COLO829 (cell line): ENCODE data around the gene ADGRV1.
"Not testable (repeated sequence)": the region's sequence is repeated elsewhere in the genome, so short reads cannot be mapped to it uniquely, and the experiment has no call there.

Experiments used
- DNase-seq: peaks from one replicate; pipeline ENCODE4 v3.0.0; 2012; ENCODE audit warnings: low spot score

Gene ADGRV1

DNA sequence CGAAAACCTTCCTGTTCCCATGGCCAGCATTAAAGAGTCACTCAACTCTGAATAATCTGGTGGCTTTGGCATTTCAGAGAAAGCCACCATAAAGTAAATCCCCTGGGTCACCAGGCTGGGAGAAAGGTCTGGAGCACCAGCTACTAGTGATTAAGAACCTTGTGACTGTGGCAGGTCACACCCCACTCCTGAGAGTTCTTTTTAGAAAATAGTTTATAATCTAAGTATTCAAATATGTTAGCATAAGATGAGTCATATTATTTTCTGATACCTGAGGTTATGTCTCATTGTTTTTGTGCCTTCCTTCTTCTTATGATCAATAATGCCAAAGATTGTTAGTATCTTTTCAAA is 472.8 kb downstream of the ADGRV1 start:
- DNase-seq: no peak

DNA sequence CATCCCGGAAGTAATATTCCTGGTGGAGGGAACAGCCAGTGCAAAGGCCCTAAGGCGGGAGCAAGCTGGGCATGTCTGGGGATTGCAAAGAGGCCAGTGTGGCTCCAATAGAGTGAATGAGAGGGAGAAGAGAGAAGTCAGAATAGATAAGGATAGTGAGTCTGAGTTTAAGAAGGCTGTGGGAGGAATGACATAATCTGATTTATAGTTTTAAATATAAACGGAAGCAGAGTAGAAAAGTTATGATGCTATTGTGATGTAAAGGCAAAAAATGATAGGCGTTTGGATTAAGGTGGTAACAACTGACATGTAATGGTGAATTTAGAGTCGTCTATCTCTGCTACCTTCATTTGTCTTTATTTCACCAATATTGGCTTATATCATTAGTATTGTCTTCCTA is 473.5 kb downstream of the ADGRV1 start:
- no peak for DNase-seq

DNA sequence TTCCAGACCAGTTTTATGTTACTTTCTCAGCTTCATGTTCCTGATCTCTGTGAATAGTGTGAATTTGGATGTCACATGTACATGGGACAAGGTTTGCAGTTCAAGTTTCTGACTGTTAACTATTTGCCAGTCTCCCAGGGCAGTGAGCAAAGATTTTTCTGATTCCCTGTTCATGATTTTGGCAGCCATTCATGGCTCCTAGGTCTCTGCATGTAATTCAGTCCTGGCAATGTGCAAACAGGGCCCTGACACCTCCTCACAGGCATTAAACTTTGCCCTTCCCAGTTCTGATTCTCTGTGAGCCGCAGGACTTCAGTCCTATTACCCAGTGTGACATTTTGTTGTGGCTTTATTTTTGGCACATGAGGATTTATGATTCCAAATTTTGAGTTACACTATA is 474.8 kb downstream of the ADGRV1 start:
- DNase-seq: no peak

DNA sequence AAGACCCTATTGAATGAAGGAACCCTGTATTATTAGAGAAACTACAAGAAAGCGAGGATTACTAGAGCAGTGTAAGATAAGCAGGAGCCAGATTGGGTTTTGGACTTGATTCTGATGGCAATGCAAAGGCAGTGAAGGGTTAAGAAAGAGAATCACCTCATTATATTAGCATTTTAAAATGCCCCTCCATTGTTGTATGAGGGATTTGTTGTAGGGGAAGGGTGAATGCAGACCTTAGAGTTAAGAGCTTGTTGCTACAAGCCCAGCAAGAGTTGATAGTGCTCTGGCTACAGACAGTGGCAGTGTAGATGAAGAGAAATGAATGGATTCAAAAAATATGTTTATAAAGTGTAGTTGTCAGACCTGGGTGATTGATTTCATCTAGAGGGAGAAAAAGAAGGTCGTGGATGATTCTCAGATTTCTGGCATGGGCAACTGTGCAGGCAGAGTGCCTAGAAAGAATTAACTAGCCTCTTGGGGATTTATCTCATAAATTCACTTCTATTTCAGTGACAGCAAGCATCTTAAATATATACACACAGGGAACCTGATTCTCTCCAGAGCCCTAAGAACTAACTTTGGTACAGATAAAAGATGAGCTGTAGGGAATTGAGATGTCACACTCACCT is 479.7 kb downstream of the ADGRV1 start:
- no peak for DNase-seq

DNA sequence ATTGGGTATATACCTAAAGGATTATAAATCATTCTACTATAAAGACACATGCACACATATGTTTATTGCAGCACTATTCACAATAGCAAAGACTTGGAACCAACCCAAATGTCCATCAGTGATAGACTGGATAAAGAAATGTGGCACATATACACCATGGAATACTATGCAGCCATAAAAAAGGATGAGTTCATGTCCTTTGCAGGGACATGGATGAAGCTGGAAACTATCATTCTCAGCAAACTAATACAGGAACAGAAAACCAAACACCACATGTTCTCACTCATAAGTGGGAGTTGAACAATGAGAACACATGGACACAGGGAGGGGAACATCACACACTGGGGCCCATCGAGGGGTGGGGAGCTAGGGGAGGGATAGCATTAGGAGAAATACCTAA is 482.5 kb downstream of the ADGRV1 start:
- not testable (repeated sequence) for DNase-seq

DNA sequence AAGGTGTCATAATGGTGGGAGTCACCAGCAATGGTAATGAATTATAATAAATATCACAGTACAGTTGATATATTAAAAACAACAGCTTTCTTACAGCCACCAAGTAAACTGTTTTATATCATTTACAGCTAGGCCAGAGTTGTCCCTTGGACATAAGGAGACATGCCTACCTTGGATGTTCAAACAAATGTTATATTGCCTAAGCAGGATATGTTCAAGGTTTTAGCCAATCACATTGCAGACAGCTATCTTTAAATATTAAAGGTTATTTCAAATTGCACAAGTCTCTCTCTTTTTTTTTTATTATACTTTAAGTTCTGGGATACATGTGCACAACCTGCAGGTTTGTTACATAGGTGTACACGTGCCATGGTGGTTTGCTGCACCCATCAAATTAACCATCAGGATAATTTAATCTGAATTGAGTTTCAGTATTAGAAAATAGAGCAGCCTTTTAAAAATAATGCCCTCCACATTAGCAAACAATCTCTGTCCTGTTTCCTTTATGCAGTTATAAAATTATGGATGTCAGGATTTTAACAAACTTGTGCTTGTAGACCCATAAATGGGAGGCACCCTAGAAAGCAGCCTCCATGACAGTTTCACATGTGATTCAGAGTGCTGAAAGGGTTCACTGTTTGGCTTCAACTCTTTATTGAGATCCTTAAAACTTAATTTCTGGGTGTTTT is 483.8 kb downstream of the ADGRV1 start:
- DNase-seq: no peak

DNA sequence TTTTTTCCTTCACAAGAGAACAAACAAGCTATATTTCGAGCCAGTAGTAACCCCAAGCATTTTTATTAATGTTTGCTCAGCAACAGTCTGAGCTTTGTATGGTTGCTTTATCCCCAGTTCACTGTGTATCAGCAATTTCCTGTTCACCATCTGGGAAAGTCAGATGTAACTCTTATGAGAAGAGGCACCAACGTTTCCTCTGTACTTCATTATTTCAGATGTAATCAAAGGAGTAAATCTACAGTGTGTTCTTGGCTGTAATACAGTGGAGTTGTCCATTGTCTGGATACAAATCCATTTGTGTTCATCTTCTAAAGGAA is 484.3 kb downstream of the ADGRV1 start:
- peak; percentile 75 for DNase-seq

DNA sequence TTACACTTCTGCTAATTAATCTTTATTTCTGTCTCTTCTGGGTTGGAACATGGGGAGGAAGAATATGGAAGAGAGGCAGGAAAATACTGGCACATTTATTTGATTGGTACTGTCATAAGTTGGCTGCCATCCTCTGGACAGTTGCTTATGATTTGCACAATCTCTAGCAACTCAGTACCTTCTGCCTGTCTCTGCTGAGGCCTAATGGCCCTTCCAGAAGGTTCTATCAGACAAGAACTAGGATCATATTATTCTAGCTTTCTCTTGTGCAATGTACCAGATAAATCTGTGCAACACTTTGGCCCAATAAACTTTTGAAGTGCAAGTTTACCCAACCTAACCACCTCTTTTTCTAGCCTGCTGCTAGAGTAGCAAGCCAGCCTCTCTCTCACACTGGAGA is 489.5 kb downstream of the ADGRV1 start:
- DNase-seq: no peak

DNA sequence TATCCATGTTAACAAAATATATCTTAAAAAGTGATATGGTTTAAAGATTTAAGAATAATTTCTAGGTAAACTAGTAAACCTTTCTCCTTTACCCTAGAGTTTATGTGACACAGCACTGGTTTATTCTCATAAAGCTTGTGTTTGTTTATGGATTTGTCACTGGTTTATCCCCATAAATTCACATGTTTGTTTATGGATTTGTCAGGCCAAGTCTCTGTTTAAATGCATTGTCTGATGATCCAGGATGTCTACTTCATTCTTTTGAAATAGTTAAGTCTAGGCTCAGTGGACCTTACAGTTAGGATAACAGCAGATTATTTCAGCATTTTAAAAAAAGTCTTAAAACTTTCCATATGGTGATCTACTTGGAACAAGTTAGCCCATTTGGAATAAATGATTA is 490.5 kb downstream of the ADGRV1 start:
- DNase-seq: no peak

DNA sequence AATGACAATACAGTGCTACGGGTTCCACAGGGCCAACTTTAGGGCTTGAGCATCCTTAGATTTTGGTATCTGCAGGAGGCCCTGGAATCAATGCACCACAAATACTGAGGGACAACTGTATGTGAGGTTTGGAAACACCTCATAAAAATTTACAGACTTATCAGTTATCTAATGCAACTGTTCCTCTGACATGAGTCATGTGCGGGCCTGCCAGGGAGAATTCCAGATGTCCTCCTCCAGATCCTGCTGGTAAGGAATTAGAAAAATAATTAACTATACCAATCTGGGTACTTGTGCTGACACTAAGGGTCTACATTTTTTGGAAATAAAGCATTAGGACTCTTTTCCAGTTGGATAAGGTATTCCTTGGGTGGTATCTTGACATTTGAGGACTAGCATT is 491.2 kb downstream of the ADGRV1 start:
- DNase-seq: no peak

DNA sequence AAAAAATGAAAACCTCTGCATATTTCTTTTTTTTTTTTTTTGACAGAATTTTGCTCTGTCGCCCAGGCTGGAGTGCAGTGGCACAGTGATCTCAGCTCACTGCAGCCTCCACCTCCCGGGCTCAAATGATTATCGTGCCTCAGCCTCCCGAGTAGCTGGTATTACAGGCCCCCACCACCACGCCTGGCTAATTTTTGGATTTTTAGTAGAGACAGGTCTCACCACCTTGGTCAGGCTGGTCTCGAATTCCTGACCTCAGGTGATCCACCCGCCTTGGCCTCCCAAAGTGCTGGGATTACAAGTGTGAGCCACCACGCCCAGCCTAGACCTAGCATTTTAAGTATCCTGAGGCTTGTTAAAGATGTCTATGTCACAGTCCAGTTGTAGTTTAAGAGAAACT is 493.8 kb downstream of the ADGRV1 start:
- DNase-seq: not testable (repeated sequence)

DNA sequence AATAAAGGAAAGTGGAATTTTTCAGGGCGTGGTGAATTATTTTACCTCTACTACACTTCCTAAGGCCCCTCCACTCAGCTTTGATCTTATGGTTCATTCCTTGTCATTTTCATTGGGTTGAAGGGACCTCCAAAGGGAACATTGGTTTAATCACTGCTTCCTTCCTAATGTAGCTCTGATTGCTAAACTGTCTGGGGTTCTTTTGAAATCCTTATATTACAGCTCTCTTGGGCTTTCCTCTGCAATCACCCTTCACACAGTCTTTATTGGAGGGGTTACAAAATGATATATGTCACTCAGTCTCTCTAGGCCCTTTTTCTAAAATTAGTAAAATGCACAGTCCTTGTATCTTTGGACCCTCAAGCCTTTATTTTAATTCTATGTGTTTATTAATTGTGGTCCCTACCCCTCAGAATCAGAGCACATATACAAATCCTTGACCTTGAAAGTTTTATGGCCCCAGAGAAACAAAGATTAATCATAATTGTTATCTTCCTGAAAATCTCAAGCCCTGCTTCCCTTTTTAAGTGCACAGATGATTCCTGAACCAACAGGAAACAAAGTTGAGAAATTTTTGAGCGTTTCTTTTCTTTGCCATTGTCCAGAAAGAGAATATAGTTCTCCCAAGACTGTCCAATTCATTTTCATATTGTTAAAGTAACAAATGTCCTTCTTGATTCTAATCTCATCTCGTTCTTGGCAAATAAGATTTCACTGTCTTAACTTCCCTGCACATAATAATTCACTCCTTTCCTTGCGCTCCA is 494.6 kb downstream of the ADGRV1 start:
- no peak for DNase-seq

DNA sequence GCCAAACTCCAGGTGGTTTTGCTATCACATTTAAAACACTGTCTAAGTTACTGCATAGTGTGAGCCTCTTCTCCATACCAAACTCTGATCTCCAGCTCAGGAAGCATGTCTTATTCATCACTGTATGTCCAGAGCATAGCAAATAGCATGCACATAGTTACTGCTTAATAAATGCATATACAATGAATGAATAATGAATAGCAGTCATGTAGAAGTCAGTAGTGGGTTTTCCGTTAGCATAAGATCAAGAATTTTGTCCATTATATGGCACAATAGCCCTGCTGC is 495.1 kb downstream of the ADGRV1 start:
- DNase-seq: no peak

DNA sequence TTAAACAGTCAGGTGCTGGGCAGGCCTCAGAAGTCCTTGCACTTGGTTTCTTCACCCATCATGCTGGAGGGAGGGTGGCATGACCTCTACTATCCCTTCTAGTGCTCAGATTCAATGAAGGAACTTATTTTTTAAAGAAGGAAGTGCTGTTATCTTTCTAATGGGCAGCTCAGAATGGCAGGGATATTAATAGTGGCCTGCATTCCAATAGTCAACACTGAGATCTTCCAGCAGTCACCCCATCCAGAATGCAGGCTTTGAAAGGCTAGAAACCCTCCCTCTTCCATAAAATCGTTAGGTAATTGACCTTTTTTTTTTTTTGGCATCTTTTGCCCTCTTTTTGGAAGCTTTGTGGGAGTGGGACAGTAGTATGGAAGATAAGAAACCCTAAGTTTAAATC is 499.6 kb downstream of the ADGRV1 start:
- no peak for DNase-seq

DNA sequence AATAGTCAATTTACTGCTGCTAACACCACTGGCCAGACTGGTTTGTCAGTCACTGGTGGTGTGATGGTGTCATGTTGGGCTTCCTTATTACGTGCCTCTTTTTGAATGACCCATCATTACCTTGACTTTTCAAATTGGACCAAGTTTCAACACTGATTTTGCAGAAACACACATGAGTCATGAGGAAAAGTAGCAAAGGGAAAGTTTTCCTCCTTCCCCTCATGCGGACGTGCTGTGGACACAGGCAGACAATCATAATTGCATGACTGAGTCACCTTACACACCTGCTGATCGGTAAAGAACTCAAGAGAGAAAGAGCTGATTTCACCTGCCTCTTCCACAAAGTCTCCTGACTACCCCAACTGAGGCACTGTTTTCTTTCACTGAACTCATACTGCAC is 500.0 kb downstream of the ADGRV1 start:
- no peak for DNase-seq

DNA sequence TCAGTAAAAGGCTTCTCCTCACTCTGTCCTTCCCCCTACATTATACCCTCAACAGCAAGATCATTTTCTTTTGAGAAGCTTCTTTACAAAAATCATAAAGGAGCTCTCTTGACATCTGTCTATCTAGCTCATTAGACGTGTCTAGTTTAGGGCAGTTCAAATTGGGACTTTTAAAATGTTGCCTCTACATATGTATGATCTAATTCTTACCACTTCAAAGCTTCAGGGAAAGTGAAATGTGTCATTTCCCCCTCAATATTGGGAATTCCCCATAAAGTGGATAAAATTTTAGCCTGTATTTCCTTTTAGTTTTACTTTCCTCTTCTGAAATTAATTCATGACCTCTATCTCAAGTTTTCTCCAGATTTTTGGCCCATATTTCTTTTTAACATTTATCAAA is 500.8 kb downstream of the ADGRV1 start:
- DNase-seq: no peak

DNA sequence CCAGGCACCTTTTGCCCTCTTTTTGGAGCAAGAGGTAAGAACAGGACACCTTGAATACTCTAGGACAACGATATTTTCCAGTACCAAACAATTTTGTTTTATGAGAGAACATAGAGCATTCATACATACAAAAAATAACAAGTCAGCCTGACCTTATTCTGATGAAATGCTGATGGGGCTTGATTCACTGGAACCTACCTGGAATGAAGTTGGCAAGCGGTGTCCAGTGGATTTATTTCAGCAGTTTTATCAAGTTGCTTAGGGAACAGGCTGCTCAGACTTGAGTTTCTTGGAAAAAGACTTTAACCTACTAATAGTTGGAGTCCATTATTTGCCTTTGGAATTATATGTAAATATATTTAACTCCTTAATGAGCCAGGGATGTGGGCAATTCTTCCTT is 502.5 kb downstream of the ADGRV1 start:
- no peak for DNase-seq

DNA sequence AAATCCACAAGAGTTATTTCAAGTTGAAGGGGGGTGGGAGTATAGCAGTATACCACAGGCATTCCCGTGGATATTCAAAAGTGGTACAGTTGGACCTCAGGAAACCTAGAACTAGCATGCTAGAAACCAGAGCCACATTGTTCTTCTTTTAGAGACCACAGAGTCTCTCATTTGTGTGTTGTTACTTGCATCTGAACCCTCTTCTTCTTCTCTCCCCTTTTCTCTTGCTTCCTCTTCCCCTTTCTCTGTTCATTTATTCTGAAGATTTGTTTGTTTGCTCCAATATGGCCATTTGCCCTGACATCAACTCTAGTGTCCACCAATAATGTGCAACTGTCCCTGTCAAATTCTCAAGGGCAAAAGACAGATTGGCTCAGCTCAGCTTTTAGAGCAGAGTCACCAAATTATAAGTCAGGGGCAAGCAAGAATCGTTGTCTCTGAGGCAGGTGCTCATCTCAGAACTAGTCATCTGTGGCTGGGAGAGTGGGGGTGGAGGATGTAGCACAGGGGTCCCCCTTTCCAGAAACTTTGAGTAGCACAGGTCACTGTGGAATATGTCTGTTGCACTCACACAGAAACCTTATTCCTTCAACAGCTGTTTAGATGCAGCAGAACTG is 503.5 kb downstream of the ADGRV1 start:
- no peak for DNase-seq

DNA sequence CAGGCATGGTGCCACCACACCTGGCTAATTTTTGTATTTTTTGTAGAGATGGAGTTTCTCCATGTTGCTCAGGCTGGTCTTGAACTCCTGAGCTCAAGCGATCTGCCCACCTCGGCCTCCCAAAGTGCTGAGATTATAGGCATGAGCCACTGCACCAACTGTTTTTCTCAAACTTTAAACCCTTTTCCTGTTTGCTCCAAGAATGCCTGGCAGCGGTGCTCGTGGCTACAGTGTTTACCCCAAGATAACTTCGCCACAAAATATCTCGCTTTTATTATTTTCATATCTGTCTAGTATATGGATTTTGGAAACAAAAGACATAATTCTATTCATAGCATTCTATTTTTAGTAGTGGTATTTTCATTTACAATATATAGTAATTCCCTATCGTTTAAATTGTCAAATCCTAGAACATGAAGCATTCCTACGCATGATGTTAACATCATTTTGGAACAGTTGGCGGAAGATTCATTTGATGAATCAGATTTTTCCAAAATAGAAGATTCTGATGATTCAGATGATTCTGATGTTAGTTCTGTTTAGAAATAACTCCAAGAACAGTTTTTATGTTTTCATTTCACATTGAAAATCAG is 504.6 kb downstream of the ADGRV1 start:
- DNase-seq: not testable (repeated sequence)

DNA sequence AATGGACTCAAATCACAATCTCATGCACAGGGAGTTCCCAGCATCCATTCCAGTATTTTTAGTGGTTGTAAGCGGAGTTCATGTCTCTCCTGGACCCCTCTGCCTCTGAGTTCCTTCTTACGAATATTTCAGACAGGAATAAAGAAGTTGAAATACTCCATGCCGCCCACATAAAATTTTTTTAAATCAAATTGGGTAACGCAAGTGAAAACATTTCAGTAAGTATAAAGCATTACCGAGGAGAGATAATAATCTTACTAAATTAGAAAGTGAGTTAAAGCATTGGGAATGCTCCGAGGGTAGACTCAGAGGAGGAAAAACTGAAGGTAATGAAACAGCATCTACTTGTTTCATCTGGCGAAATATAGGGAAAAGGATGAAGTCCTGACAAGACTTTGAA is 506.9 kb downstream of the ADGRV1 start:
- no peak for DNase-seq

DNA sequence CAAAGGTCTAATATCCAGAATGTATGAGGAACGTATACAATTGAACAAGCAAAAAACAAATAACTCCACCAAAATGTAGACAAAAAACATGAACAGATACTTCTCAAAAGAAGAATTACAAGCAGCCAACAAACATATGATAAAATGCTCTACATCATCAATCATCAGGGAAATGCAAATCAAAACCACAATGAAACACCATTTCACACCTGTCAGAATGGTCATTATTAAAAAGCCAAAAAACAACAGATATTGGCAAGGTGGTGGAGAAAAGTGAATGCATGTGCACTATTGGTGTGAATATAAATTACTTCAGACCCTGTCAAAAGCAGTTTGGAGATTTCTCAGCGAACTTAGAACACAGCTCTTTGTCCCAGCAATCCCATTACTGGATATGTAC is 510.8 kb downstream of the ADGRV1 start:
- no peak for DNase-seq

DNA sequence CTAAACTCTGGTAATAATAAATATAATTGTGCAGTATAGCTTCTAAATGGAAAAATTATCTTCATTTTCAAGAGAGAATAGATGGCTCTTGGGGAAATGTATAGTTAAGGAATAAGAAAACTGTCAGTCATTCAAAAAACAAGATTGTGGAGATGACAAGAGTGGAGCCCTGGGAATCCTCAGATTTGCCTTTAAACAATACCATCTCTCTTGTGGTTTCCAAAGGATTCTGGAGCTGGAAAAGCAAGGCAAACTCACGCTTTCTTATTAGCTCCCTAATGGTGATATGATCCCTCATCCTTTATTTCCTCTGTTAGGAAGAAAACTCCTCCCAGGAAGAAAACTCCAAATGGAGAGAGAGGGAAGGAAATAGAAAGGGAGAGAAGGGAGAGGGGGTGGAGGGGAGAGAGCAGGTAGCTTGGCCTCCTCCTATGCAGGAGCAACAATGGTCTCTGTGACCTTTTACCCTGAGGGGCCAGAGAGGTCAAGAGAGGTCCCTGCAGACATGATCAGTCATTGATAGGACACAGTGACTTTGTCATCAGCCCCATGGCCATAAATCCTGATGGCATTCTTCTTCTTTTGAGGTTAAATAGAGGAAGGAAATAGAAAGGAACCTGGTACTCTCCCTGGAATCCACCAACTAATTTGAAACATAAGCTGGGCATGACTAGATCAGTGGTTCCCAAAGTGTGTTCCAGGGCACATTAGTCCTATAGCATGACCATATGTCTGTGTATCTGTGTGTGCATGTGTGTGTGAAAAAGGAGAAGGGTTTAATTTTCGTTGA is 512.4 kb downstream of the ADGRV1 start:
- DNase-seq: no peak
